NCI-H1436 treated with DMSO at 0.1 percent for 48 hours (cell line): ENCODE measurements around the gene SPTLC1.
"Not testable (repeated sequence)": the region's sequence is repeated elsewhere in the genome, so short reads cannot be mapped to it uniquely, and the experiment has no call there.

Experiments
- DNase-seq: peaks from one replicate; lab custom pipeline; 2025; lab: John Stamatoyannopoulos, UW

Gene SPTLC1

DNA sequence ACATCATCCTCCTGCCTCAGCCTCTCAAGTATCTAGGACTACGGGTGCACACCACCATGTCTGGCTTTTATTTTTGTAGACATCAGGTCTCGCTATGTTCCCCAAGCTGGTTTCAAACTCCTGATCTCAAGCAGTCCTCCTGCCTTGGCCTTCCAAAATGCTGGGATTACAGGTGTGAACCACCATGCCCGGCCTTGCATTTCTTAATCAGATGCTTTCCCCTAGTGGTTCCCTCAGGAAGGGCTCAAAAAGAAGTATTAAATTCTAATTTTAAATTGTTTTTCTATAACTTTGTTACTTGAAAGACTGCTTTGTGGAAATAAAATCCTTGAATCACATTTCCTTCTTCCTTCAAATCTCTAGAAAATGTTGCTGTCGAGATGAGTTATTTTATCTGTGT lies 85.7 kb downstream of the SPTLC1 start:
- no peak for DNase-seq

DNA sequence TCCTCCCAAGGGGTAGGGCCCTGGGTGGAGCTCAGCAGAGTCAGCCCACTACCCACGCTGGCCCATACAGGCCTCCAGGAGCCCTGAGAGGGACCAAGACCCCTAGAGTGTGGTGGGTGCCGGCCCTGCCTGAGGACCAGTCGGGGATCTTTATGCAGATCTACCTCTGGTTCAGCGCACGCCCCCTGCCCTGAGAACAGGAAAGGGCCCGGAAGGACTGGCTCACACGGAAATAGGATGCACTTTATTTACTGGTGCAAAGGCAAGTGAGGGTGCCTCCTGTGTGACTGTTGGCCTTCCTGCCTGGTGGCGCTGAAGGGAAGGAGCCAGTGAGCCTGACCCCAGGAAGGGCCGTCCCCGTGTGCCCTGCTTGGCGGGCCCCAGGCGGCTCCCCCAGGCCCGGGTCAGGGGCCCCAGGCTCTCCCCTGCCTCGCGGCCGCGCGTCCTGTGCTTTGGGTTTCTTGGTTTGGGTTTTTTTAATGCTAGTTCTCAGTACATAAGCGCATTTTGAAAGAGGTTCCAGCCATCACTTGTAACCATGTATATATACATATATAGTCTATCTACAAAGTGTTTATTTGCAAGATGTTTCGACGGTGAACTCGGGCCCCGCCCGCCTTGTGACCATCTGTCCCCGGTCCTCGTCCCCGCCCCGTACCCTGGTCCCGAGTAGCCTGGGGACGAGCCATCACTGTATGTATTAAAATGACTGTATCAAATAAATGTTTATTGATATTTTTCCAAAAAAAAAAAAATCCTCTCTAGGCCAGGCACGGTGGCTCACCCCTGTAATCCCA lies 88.8 kb downstream of the SPTLC1 start:
- DNase-seq, result no peak

DNA sequence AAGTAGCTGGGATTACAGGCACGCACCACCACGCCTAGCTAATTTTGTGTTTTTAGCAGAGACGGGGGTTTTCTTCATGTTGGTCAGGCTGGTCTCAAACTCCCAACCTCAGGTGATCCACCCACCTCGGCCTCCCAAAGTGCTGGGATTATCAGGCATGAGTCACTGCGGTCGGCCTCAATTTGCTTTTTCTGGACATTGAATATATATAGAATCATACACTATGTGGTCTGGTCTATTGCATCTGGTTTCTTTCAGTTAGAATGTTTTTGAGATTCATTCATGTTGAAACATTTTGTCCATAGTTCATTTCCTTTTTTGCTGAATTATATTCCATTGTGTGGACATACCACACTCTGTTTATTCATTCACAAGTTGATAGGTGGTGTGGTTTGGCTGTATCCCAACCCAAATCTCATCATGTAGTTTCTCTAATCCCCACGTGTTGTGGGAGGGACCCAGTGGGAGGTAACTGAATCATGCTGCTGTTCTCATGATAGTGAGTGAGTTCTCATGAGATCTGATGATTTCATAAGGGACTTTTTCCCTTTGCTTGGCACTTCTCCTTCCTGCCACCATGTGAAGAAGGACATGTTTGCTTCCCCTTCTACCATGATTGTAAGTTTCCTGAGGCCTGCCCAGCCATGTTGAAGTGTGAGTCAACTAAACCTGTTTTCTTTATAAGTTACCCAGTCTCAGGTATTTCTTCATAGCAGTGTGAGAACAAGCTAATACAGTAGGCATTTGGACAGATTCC lies 93.2 kb downstream of the SPTLC1 start:
- DNase-seq, result not testable (repeated sequence)

DNA sequence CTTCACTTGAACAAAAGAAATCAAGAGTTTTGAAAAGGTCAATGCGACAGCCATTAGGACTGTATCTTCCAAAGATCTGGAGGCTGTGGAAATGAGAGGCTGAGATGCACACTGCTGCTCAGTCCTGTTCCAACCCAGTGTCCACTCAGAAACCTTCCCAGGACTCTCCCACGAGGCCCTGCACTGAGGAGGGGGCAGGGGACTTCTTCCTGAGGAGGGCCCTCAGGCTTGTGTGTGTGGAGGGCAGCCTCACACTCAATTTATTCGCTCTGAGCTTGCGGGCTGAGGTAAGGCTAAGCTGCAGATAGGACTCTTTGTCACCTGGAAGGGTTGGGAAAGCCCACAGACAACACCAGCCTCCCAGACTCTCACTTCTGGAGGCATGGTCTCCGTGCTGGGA lies 95.6 kb downstream of the SPTLC1 start:
- DNase-seq, result no peak

DNA sequence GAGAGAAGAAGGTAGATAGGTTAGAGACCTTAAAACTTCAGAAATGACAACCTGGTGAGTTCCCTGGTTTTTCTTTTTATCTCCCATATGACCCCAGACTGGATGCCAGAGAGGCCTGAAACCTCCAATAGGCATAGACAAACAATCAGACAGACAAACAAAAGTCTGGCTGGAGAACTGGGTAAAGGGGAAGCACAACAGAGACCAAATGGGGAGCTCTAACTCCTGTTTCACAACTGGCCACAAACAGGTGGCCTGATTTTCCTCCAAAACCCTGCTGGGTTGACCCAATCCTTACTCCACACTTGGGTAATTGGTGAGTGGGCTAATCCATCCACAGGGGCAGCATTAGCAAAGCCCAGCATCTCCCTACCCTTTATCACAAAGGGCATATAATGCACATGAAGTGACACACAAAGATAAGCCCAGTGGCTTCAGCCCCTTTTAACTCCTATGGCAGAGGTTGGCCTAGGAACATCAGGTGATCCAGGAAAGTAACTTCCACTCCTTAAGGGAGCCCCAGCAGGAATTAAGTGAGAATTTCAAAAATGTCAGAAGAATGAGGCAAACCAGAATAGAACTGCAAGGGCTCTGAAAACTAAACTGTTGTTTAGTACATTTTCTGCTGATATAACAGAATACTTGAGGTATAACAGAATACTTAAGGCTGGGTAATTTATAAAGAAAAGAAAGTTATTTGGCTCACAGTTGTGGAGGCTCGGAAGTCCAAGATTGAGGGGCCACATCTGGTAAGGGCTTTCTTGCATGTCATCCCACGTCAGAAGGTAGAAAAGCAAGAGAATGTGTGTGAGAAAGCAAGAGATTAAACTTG lies 104.3 kb downstream of the SPTLC1 start:
- DNase-seq, result no peak

DNA sequence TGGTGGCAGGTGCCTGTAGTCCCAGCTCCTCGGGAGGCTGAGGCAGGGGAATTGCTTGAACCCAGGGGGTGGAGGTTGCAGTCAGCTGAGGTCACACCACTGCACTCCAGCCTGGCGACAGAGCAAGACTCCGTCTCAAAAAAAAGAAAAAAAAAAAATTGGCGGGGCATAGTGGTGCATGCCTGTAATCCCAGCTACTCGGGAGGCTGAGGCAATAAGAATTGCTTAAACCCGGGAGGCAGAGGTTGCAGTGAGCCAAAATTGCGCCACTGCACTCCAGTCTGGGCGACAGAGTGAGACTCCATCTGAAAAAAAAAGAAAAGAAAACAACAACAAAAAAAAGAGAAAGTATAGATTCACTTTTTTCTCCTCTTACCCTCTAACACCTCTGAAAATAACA lies 105.0 kb downstream of the SPTLC1 start:
- DNase-seq, result not testable (repeated sequence)

DNA sequence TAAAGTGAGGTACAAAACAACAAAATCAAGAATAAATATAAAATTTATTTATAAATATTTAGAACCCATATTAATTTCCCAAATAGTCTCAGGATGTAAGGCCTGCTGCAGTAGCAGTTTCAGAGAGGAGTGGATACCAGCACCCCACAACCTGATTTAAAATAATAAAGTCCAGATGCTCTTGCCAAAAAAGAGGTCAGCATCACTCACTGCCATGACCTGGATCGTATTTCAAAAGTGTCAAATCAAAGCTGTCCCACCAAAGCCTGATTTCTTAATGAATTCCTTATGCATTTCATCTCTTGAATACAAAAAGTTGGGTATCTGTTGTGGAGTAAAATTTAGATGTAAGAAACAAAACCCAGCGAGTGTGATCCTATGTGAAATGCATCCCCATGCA lies 107.2 kb downstream of the SPTLC1 start:
- no peak for DNase-seq

DNA sequence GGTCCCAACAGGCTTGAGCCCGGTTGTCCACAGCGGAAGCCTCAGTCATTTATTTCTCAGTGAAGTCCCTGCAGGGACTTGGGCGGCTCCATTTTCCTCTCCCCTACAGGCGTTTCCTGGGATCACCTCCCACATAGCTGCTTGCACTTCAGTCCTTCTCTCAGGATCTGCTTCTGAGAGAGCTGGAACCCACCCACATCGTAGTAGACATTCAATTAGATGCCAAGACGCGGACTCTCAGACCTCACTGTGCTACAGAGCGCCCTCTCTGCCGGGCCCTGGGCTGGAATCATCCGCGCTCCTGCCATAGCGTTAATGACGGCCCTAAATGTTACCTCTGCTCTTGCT lies 111.2 kb downstream of the SPTLC1 start:
- no peak for DNase-seq

DNA sequence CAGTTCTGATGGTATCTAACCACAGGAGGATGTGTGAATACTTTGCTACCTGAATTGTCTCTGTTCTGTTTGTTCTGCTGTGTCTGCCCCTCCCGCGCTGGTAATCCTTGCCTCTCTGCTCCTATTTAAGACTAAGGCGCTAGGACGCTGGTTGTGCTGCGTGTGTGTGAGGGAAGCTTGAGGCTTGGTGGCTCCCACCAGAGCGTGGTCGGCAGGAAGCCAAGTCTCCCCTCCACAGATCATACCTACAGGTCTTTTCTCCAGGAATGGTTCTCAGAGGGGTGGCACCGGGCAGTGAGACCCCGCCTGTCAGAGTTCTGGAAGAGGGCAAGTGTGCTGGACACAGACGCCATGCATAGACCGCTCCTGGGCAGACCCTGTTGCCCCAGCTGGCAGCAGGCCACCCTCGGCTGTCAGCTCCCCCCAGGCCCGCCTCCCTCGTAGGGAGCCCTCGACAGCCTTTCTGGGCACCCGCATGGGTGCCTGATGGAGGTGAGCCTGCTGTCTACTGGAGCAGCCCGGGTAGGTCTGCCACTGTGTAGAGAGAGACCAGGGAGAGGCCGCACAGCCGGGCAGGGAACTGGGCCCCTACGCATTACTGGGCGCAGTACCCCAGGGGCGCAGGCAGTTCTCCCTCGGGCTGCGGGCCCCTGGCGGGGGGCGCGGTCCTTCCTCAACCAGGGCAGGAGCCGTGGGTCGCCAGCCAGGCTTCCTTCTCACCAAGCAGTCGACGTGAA lies 111.7 kb downstream of the SPTLC1 start:
- DNase-seq, result no peak

DNA sequence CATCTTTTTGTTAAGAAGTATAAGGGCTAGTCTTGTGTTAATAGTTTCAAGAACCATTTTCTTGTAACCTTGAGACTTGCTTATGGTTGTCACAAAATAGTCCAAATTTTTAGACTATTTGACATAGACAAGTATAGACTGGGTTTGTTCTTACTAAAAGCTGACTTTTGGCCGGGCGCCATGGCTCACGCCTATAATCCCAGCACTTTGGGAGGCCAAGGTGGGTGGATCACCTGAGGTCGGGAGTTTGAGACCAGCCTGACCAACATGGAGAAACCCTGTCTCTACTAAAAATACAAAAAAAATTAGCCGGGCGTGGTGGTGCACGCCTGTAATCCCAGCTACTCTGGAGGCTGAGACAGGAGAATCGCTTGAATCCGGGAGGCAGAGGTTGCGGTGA lies 113.3 kb downstream of the SPTLC1 start:
- not testable (repeated sequence) for DNase-seq

DNA sequence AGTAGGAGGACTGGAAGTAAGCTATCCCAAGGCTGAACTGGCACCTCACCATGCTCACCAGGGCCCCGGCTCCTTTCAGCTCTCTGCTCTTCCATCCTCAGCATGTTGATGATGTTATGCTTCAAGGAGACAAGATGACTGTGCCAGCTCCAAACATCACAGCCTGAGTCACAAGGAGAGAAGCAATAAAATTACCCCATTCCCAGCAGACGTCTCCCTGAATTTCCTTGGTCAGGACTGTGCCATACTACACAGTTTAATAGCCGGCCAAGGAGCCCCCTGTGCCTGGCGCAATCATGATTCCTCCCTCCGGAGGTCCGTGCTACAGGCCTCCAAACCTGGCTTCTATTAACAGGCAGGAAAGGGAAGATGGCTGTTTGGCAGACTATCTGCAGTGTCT lies 114.0 kb downstream of the SPTLC1 start:
- no peak for DNase-seq

DNA sequence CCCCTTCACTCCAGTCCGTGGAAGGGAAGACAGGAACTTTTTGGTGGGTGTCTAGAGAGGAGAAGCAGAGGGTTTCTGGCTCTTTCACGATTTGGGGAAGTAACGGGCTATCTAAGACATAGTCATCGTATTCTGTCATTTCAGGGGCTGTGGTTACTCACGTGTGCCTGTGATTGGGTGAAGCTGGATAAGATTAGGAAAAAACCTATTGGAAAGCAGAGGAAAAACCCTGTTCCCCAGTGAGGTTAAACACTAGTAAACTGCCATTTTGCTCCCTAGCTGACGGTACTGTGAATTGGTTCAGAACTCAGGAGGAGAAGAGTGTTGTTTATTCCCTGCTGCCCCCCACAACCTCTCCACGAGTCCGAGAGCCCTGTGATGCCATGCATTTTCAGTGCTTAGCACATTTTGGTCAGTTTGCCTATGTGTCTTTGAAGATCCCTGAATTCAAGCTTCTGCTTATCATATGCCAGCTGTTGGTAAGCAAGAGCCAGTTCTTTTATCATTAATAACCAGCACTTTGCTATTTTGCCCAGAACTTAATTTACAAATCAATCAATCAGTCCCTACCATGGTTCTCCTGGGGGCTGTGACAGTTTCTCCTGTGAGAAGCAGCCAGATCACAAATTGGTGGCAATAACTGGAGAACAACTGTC lies 120.1 kb downstream of the SPTLC1 start:
- DNase-seq, result no peak

DNA sequence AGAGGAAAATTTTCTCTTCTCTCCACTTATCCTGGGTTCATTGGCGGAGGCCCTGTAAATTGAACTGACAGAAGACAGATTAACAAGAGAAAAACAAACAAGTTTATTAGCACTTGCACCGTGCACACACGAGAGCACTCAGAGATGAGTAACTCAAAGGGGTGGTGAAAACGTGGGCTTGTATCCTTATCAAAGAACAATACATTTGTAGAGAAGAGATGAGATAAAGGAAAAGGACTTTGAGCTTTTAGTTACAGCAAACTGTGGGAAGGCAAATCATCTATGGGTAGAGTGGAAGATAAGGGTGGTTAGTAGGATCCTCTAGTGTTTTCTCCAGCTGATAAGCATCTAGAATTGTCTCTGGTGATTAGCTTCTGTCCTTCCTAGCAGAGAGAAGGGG lies 120.8 kb downstream of the SPTLC1 start:
- DNase-seq, result no peak

DNA sequence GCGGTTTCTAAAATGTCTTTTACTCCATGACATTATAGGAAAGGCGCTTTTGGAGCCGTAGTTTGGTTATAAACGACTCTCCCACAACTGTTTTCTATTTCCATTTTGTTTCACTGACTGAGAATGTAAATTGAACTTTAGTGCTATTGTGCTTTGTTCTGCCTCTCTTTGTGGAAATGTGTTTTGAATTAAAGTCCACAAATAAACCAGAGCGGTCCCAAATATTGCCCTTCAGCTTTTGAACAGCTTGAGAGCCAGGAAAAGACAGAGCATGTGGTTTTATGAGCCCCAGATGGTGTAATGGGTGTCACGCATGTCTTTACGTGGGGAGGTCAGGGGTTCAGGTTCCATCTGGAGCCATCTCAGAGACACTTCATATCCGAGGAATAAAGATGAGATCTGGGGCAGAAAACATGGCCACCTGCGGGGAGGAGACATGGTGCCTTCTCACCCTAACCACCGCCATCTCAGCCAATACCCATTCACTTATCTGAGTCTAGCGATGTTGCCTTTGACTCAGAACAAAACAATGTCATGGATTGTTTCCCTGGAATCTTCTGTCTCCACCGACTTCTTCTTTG lies 122.7 kb downstream of the SPTLC1 start:
- DNase-seq, result no peak

DNA sequence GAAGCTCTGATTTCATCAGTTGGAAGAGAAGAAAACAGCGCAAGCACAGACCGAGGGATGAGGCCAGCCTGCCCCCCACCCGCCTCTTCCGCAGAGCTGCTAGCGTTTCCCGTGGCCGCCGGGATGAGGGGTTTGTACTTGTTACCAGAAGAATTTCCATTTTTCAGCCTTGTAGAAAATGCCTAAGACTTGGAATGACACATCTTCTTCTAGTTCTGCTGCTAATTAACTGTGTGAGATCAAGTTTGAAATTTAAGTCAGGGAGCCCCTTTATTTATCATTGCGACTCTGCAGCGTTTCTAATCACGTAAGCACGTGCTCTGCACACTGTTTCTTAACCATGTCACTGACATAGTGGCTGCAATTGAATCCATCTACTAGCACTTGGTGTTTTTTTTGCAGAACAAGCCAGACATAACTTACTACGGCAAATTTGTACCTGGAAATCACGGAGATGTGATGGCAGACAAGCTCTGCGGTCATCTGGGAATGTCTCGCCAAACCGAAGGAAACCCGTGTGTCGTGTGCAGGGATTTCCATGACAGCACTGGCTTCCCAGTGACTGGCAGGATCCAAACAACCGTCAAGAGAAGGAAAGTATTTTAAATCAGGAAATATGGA lies 123.4 kb downstream of the SPTLC1 start:
- no peak for DNase-seq

DNA sequence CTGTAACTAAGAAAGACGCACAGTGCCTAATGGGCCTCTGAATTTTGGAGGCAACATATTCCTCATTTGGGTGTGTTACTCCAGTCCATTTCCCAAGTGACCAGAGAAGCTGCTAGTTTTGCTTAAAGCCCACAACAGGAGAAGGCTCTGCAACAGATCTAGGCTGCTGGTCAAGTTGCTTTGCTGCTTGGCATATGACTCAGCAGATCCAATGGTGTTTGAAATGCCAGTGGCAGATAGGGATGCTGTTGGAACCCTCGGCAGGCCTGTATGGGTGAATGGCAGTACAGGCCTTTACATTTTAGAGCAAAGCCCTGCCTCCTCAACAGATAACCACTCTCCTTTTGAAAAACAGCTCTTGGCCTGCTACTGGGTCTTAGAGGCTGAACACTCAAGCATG lies 129.0 kb downstream of the SPTLC1 start:
- DNase-seq, result no peak

DNA sequence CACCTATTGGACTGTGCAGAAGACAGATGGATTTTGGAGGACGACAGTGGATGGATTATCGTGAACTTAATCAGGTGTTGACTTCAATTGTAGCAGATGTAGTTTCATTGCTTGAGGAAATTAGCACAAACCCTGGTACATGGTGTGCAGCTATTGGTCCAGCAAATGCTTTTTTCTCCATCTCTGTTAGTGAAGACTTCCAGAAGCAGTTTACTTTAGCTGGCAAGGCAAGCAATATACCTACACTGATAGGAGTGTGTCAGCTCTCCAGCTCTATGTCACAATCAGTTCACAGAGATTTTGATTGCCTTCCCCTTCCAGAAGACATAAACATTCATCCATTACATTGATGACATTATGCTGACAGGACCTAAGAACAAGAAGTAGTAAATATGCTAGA lies 129.5 kb downstream of the SPTLC1 start:
- no peak for DNase-seq
